Caco-2 (cell line): Measurements from ENCODE around the gene PTPRO. TPM values are rescaled to one million over a fixed set of nuclear protein-coding genes. Genes with fewer than 3 reads are reported as not detected.

Source experiments
- BruUV-seq: library from RNA; stranded (reverse); fragments of 400-500 nt; replicated peaks from 2 replicates; lab custom pipeline; 2021; lab: Mats Ljungman, UMichigan
- CTCF ChIA-PET: fragments of 300-600 bp; sonication (Branson Sonifier 250); formaldehyde crosslinking; loops from one replicate; lab custom pipeline; 2022; ENCODE audit warnings: antibody characterized with exemption; lab: Charles Lee
- POLR2A ChIA-PET: fragments of 300-600 bp; sonication (Branson Sonifier 250); formaldehyde crosslinking; loops from one replicate; lab custom pipeline; 2022; ENCODE audit warnings: antibody characterized with exemption; lab: Charles Lee
- DNase-seq, 2 experiments: peaks; one replicate each; pipeline versions ENCODE4 v3.0.0 to v3.0.0-alpha.2; 2020 to 2022
- H3K27me3 ChIP-seq: replicated peaks from 2 replicates; pipeline ENCODE4 v1.6.0; 2011; ENCODE audit warnings: low read length; ENCODE audit not compliant: control insufficient read depth, insufficient read depth
- H3K36me3 ChIP-seq: 2 replicates; pipeline ENCODE4 v1.5.1; 2011; ENCODE audit warnings: low read length; ENCODE audit not compliant: control insufficient read depth, insufficient read depth
- H3K4me1 ChIP-seq: fragments of 250-450 bp; sonication (Bioruptor Pico); 2 replicates; pipeline ENCODE4 v1.5.1; 2020; ENCODE audit warnings: mild to moderate bottlenecking
- H3K4me3 ChIP-seq: 2 replicates; pipeline ENCODE4 v1.5.1; 2011; ENCODE audit warnings: low read depth, mild to moderate bottlenecking, control low read depth, low read length
- H3K9me3 ChIP-seq: fragments of 250-450 bp; sonication (Bioruptor Pico); 2 replicates; pipeline ENCODE4 v1.5.1; 2020; ENCODE audit warnings: mild to moderate bottlenecking, moderate library complexity
- H3K27ac Mint-ChIP-seq: one replicate; pipeline ENCODE4 v1.8.0; 2022; ENCODE audit warnings: mixed read lengths; ENCODE audit not compliant: unreplicated experiment
- H3K27me3 Mint-ChIP-seq: one replicate; pipeline ENCODE4 v1.8.0; 2022; ENCODE audit warnings: mixed read lengths; ENCODE audit not compliant: insufficient read depth, unreplicated experiment
- H3K36me3 Mint-ChIP-seq: one replicate; pipeline ENCODE4 v1.8.0; 2022; ENCODE audit warnings: mild to moderate bottlenecking, mixed read lengths; ENCODE audit not compliant: insufficient read depth, unreplicated experiment
- H3K4me1 Mint-ChIP-seq: one replicate; pipeline ENCODE4 v1.8.0; 2022; ENCODE audit warnings: low read depth, mixed read lengths; ENCODE audit not compliant: unreplicated experiment
- H3K4me3 Mint-ChIP-seq: one replicate; pipeline ENCODE4 v1.8.0; 2022; ENCODE audit warnings: mild to moderate bottlenecking, moderate library complexity, mixed read lengths; ENCODE audit not compliant: unreplicated experiment
- H3K9me3 Mint-ChIP-seq: one replicate; pipeline ENCODE4 v1.8.0; 2022; ENCODE audit warnings: mixed read lengths; ENCODE audit not compliant: unreplicated experiment
- intact Hi-C: fragments of 100-400 bp; cut with micrococcal nuclease; formaldehyde crosslinking; loops from one replicate; pipeline ENCODE4 v1.10.0; 2022; ENCODE audit not compliant: unreplicated experiment
- total RNA-seq: library from RNA; stranded (reverse); gene quantifications from 2 replicates; pipeline ENCODE4 v1.2.3, GENCODE V29; 2022
- TF ChIP-seq, protein P1 (sequence below), 2 experiments: fragments of 200-600 bp in 1 of 2; IDR thresholded peaks; 1 replicate in 1 of 2; 2 replicates in 1 of 2; pipeline versions ENCODE4 v1.5.1 to v1.8.0; 2011 to 2022; ENCODE audit warnings: antibody characterized with exemption in 1 of 2, control low read depth in 1 of 2, inconsistent platforms in 1 of 2, low read depth in 1 of 2, low read length in 1 of 2, mild to moderate bottlenecking in 1 of 2, moderate library complexity in 1 of 2; ENCODE audit not compliant: insufficient read depth in 1 of 2, severe bottlenecking in 1 of 2, unreplicated experiment in 1 of 2

PTPRO gene
- total RNA-seq, 1 experiment from 2014 or later = not detected

GRCh38 chr12:15417691-15418090, 95.4 kb downstream of the PTPRO start:
- intact Hi-C loops = no loop called here
- Mint-ChIP-seq H3K27ac (no peak overlapping the region), H3K4me3 (no peak overlapping the region), H3K36me3 (no peaks in the 10 kb centered on the region), H3K4me1 (no peaks in the 10 kb centered on the region), H3K27me3 (peaks cover 5% of the 10 kb centered on the region), H3K9me3 (no peaks in the 10 kb centered on the region)
- H3K4me1 ChIP-seq = no peaks in the 10 kb centered on the region
- ChIA-PET CTCF (no interaction called here), POLR2A (no interaction called here)
- TF ChIP-seq, protein P1, sequence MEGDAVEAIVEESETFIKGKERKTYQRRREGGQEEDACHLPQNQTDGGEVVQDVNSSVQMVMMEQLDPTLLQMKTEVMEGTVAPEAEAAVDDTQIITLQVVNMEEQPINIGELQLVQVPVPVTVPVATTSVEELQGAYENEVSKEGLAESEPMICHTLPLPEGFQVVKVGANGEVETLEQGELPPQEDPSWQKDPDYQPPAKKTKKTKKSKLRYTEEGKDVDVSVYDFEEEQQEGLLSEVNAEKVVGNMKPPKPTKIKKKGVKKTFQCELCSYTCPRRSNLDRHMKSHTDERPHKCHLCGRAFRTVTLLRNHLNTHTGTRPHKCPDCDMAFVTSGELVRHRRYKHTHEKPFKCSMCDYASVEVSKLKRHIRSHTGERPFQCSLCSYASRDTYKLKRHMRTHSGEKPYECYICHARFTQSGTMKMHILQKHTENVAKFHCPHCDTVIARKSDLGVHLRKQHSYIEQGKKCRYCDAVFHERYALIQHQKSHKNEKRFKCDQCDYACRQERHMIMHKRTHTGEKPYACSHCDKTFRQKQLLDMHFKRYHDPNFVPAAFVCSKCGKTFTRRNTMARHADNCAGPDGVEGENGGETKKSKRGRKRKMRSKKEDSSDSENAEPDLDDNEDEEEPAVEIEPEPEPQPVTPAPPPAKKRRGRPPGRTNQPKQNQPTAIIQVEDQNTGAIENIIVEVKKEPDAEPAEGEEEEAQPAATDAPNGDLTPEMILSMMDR (IDR thresholded peaks at IDR 0.05; ENCODE audit: insufficient read depth in 1 of 2, low read depth in 1 of 2, low read length in 1 of 2, severe bottlenecking in 1 of 2, unreplicated experiment in 1 of 2) = no peak
- H3K27me3 ChIP-seq = peaks cover 2% of the 10 kb centered on the region; the same call in 1 of the 2 replicates
- no TSS peak for BruUV-seq
- H3K9me3 ChIP-seq = no peaks in the 10 kb centered on the region
- H3K4me3 ChIP-seq = no peak overlapping the region
- DNase-seq = no peak
- no peaks in the 10 kb centered on the region for H3K36me3 ChIP-seq

GRCh38 chr12:15423629-15424028, 101.3 kb downstream of the PTPRO start:
- Mint-ChIP-seq H3K4me3 (no peak overlapping the region), H3K4me1 (no peaks in the 10 kb centered on the region), H3K9me3 (no peaks in the 10 kb centered on the region), H3K27ac (no peak overlapping the region), H3K36me3 (no peaks in the 10 kb centered on the region), H3K27me3 (peaks cover 5% of the 10 kb centered on the region)
- H3K9me3 ChIP-seq = no peaks in the 10 kb centered on the region
- no peaks in the 10 kb centered on the region for H3K36me3 ChIP-seq
- ChIA-PET POLR2A (no interaction called here), CTCF (interaction anchor here (0.6 kb wide), 2 partner anchors 285 to 492 kb away, joined by 3 to 4 read pairs; no protein-coding TSS in a partner anchor)
- H3K4me1 ChIP-seq = no peaks in the 10 kb centered on the region
- peaks cover 2% of the 10 kb centered on the region; the same call in 1 of the 2 replicates for H3K27me3 ChIP-seq
- TF ChIP-seq, protein P1 (IDR thresholded peaks at IDR 0.05; ENCODE audit: insufficient read depth in 1 of 2, low read depth in 1 of 2, low read length in 1 of 2, severe bottlenecking in 1 of 2, unreplicated experiment in 1 of 2) = no peak
- no peak overlapping the region for H3K4me3 ChIP-seq
- intact Hi-C loops = no loop called here
- no TSS peak for BruUV-seq
- no peak for DNase-seq

GRCh38 chr12:15427913-15428312, 105.6 kb downstream of the PTPRO start:
- no peak overlapping the region for H3K4me3 Mint-ChIP-seq
- H3K9me3 ChIP-seq = no peaks in the 10 kb centered on the region
- H3K4me1 ChIP-seq = no peaks in the 10 kb centered on the region
- no peaks in the 10 kb centered on the region for H3K27me3 ChIP-seq
- CTCF ChIA-PET = no interaction called here
- POLR2A ChIA-PET = no interaction called here
- TF ChIP-seq, protein P1 (IDR thresholded peaks at IDR 0.05; ENCODE audit: insufficient read depth in 1 of 2, low read depth in 1 of 2, low read length in 1 of 2, severe bottlenecking in 1 of 2, unreplicated experiment in 1 of 2) = no peak
- no peaks in the 10 kb centered on the region for H3K36me3 ChIP-seq
- no peak overlapping the region for H3K4me3 ChIP-seq
- H3K27ac Mint-ChIP-seq = no peak overlapping the region
- H3K27me3 Mint-ChIP-seq = peaks cover 7% of the 10 kb centered on the region
- BruUV-seq = no TSS peak
- no peak for DNase-seq
- H3K36me3 Mint-ChIP-seq = no peaks in the 10 kb centered on the region
- no peaks in the 10 kb centered on the region for H3K9me3 Mint-ChIP-seq
- no peaks in the 10 kb centered on the region for H3K4me1 Mint-ChIP-seq
- intact Hi-C loops = no loop called here
